NCI-H2081 treated with DMSO at 0.1 percent for 48 hours (cell line): Measurements from ENCODE around the gene MOXD1.

Experiments used
- DNase-seq: peaks from one replicate; lab custom pipeline; 2025; lab: John Stamatoyannopoulos, UW

The MOXD1 gene

GRCh38 chr6:132399376-132400074, 1.8 kb downstream of the MOXD1 start:
- no peak for DNase-seq

GRCh38 chr6:132395015-132395597, 6.2 kb downstream of the MOXD1 start:
- no peak for DNase-seq

- no peak for DNase-seq
Measured at GRCh38 chr6:132392792-132393191, 8.5 kb downstream of the MOXD1 start.

- no peak for DNase-seq
Measured at GRCh38 chr6:132392270-132392646, 9.0 kb downstream of the MOXD1 start.

- DNase-seq = no peak
Measured at GRCh38 chr6:132391391-132392269, 9.6 kb downstream of the MOXD1 start.

- DNase-seq = no peak
Measured at GRCh38 chr6:132390451-132390850, 10.8 kb downstream of the MOXD1 start.

GRCh38 chr6:132390017-132390416, 11.3 kb downstream of the MOXD1 start:
- DNase-seq = no peak

- no peak for DNase-seq
Measured at GRCh38 chr6:132388291-132388690, 13.0 kb downstream of the MOXD1 start.

- DNase-seq = no peak
Measured at GRCh38 chr6:132382630-132383175, 18.6 kb downstream of the MOXD1 start.

- DNase-seq = no peak
Measured at GRCh38 chr6:132381381-132381780, 19.9 kb downstream of the MOXD1 start.

GRCh38 chr6:132380358-132381029, 20.8 kb downstream of the MOXD1 start:
- no peak for DNase-seq

- DNase-seq = no peak
Measured at GRCh38 chr6:132369526-132369925, 31.7 kb downstream of the MOXD1 start.

- no peak for DNase-seq
Measured at GRCh38 chr6:132368916-132369481, 32.3 kb downstream of the MOXD1 start.

GRCh38 chr6:132365281-132365907, 35.9 kb downstream of the MOXD1 start:
- DNase-seq = no peak

GRCh38 chr6:132364306-132365074, 36.8 kb downstream of the MOXD1 start:
- no peak for DNase-seq

GRCh38 chr6:132362442-132363185, 38.7 kb downstream of the MOXD1 start:
- no peak for DNase-seq

- no peak for DNase-seq
Measured at GRCh38 chr6:132361101-132361500, 40.2 kb downstream of the MOXD1 start.

GRCh38 chr6:132359886-132360285, 41.4 kb downstream of the MOXD1 start:
- no peak for DNase-seq

GRCh38 chr6:132357120-132357519, 44.2 kb downstream of the MOXD1 start:
- DNase-seq = no peak
